Measurements from ENCODE around the gene NMT1.

NMT1 gene

DNA sequence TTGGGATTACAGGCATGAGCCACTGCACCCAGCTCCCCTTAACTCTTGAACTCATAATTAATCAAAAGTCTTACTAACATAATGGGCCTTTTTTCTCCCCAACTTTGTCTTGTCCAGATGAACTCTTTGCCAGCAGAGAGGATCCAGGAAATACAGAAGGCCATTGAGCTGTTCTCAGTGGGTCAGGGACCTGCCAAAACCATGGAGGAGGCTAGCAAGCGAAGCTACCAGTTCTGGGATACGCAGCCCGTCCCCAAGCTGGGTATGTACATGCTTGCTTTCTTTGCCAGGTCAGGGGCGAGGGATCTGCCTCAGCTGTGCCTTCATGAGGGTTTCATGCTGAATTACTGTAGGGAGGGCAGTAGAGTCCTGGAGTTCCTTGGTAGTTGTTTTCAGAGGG, 25.3 kb downstream of the NMT1 start:
- no peak for DNase-seq

DNA sequence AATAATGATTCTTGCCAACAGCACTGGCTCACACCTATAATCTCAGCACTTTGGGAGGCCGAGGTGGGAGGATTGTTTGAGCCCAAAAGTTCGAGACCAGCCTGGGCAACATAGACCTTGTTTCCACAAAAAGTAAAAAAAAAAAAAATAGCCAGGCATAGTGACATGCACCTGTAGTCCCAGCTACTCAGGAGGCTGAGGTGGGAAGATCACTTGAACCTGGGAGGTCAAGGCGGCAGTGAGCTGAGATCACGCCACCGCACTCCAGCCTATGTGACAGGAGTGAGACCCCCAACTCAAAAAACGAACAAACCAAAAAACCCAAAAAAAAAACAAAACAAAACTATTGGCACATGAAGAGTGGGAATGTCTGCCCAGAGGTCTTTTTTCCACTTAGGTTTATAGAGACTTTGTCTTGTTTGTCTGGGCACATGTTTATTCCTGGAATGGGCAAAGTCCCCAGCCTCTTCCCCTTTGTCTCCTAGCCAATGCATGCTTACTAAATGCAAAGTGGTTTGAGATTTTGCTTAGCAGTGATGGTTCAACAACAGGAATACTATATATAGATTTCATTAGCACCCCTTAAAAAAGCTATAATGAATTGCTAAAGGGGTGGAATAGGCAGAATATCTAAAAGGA, 25.9 kb downstream of the NMT1 start:
- DNase-seq: no peak

DNA sequence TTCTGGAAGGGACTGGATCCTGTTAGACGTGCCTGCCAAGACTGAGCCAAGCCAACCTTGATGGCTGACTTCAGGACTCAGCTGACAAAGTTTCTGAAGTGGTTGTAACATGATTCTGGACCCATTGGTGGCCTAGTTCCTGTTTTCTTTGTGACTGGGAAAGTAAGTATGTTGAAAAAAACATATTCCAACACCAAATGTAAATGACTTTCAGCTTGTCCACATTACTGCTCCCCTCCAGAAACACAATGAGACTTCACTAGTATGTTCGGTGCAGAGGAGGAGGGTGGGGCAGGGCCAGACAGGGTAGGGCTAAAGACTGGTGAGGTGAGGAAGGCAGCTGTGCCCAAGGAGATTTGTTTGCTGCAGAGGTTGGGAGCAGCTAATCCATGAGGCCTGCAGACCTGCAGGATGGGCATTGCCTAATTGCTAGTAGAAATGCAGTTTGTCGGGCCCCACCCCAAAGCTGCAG, 26.4 kb downstream of the NMT1 start:
- no peak for DNase-seq

DNA sequence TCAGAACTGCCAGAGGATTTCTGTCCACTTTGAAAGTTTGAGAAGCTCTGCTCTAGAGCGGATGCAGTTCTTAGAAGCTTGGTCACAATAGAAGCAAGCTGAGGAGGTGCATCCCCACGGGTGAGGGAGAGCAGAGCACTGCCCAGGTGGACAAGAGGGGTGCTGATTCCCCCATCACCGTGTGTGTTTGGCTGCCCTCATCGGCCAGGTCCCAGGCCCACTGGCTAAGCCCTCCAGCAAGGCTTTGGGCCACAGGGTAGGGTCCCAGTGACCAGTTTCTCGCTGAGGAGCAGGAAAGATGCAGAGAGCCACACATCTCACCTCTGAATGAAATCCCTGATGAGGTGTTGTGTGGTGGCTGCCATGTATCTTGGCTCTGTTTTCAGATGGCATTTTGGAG, 26.9 kb downstream of the NMT1 start:
- DNase-seq: no peak

DNA sequence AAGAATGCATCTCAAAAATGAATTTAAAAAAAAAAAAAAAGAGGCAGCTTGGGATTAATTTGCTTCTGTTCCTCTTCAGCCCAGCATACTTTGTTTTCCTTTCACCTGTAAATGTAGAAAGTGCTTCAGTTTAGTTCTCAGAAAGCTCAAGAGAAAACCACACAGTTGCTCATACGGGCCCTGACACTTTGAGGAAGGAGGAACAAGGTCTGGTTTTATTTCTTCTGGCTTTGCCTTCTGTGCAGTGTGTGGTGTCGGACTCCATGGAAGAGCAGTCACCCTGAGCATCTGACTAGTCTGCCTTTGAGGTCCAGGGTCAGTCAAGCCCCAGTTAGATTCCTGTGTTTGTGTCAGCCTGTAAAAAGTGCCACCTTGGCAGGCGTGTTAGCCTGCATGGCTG, 27.6 kb downstream of the NMT1 start:
- no peak for DNase-seq

DNA sequence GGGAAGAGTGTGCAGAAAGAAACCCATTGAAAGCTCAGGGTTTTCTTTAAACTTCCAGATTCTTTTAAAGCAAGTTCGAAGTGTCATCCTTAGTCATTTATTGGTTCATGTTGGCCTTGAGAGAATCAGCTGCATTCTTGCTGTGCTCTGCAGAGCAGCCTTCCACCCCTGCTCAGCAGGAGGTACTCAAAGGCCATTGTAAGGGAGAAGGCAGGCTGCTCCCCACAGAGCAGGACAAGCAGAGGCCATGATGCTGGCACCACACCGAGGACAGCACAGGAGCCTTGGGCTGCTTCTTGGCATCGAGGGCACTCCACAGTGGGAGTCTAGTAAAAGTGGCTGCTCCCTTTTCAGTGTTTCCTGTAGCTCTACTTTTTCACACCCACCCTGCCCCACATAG, 29.6 kb downstream of the NMT1 start:
- no peak for DNase-seq

DNA sequence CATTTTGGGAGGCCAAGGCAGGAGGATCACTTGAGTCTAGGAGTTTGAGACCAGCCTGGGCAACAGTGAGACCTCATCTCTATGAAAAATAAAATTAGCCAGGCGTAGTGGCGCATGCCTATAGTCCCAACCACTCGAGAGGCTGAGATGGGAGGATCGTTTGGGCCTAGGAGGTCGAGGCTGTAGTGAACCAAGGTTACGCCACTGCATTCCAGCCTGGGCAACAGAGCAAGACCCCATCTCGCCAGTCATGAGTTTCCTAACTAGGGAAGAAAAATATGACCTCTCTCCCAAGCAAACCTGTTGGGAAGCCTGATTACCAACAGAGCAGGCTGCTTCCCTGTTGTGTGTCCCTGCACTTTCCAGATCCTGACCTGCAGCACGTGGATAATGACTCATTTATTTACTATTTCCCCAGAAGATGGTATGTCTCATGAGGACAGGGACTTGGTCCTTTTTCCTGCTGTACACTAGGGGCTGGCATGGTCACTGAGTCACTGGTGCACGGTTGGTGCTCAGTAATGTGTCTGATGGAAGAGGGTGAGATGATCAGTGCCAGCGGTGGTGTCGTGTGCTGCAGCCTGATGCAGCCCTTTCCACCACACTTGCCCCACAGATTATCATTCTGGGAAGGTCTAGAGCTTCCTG, 30.8 kb downstream of the NMT1 start:
- no peak for DNase-seq

DNA sequence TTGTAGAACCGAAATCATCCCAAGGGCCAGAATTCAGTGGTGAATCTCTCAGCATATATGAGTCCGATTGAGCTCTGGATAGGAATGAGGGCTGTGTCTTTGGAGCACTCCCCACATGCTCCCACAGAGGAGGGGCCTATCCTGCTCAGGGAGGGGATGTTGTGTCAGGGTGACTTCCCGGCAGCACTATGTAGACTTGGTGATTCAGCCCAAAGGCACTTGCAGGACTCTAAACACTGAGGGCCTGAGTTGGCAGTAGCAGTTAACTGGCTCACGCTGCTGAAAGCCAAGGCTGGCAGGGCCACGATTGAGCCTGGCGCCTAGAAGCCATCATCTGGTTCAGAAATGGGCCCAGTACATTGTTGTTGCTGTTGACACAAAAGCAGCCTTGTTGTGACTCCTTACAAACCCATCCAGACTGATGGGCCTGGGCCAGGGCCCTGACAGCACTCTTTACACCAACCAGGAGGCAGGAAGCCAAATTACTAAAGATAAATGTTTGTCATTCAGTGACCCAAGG, 31.9 kb downstream of the NMT1 start:
- no peak for DNase-seq

DNA sequence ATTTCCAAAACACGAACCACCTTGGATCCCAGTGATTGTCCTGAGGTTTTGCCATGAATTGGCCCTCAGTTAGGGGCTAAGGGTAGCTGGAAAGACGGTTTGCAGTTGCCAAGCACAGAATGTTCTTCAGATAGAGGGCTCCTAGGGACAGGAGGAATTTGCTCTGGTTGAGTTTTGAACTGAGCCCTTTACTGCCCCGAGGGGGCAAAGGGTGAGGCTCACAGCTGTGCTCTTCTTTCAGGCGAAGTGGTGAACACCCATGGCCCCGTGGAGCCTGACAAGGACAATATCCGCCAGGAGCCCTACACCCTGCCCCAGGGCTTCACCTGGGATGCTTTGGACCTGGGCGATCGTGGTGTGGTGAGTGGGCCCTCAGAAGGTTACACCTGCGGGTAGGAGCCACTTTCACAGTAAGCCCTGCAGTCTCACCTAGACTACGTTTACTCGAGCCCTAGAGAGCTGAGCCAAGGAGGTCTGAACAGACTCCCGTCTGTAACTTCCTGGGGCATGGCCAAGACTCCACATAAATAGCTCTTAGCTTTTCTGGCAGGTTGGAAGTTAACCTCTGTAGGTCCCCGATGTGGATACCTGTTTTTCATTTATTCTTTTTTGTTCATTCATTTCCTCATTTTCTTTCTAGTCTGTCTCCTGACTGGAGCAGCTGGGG, 32.5 kb downstream of the NMT1 start:
- DNase-seq: no peak

DNA sequence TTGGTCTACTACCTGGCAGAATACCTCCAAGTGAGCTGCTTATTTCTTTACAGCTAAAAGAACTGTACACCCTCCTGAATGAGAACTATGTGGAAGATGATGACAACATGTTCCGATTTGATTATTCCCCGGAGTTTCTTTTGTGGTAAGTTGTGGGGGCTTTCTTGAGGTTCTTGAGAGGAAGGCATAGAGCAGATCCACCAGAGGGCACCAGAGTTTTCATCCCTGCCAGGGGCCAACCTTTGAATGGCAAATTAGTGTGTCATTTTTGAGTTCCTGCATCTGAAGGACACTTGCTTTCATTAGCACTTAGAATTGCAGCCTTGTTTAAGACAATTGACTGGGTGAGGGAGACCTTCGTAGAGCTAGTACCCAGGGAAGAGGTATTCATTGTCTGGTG, 35.0 kb downstream of the NMT1 start:
- DNase-seq: no peak

DNA sequence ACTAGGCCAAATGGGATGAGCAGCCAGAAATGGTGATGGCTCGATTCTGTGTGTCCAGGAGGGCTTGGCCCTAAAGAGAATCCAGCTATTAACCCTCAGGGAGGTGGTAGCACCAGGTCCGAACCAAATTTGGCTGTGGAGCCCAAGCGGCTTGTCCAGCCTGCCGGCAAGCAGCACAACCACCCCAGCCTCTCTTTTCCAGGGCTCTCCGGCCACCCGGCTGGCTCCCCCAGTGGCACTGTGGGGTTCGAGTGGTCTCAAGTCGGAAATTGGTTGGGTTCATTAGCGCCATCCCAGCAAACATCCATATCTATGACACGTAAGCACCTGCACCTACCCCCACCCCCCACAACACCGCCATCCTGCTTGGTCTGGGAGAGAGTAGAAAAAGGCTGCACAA, 35.8 kb downstream of the NMT1 start:
- DNase-seq: no peak

DNA sequence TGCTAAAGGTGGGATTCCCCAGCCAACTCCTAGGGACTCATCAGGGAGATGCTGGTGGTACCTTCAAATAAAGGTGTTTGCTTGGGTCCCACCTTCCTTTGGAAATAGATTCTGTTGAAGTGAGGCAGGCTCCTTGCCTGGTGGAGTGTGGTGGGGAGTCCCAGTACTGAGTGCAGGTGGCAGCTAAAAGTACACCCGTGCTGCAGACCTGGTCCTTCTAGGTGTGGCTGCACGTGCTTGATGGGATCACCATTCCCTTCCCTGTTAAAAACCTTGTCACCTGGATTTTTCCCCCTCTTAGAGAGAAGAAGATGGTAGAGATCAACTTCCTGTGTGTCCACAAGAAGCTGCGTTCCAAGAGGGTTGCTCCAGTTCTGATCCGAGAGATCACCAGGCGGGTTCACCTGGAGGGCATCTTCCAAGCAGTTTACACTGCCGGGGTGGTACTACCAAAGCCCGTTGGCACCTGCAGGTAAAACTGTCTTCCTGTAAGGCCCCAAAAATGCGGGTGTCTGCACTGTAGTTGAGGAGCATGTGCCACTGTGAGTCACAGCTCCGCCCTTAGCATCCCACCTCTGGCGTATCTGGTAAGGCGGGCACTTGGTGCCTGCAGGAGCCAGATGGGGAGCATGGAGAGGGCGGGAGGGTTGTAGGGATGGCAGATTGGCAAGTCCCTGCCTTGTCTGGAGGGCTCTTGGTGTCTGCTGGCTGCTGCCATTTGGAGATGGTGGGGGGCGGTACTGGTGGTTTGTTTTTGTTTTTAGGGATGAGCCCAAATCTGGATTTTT, 37.2 kb downstream of the NMT1 start:
- DNase-seq: no peak

DNA sequence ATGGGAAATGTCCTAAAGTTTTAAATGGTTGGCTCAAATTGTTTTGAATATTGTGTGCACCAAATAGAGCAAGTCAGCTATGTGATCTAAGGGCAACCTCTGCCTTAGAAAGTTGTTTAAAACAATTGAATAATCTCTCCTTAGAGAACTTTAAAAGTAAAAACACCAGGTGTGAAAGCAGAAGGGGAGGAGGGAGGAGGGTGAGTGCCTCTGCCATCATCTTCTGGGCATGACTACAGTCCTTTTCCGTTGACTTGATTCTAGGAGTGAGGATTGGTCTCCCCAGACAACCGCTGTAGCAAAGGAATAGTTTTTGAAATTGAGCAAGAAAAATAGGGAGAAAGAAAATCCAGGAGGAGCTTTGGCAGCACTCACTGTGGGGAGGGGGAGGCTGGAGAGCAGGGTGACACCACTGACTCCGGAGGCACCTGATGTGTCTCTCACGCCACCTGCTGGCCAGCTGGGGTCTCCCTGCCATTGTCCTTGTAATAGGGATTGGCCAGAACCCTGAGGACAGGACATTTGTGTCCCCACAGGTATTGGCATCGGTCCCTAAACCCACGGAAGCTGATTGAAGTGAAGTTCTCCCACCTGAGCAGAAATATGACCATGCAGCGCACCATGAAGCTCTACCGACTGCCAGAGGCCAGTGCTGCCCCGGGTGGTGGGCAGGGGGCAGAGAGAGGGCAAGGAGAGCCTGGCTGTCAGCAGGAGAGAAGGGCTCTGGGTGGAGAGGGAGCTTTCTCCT, 37.9 kb downstream of the NMT1 start:
- DNase-seq: peak; percentile 8

DNA sequence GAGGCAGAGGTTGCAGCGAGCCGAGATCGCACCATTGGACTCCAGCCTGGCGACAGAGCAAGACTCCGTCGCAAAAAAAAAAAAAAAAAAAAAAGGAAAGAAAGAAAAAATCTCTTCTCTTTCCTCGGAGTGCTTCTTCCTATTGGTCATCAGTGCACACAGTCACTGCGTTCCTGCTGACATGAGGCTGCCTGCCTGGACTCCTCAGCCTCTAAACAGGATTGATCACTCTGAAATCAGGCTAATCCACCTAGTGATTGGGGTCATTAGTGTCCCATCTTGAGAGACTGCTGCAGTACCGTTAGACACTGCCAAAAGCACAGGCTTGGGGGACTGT, 40.4 kb downstream of the NMT1 start:
- no peak for DNase-seq

DNA sequence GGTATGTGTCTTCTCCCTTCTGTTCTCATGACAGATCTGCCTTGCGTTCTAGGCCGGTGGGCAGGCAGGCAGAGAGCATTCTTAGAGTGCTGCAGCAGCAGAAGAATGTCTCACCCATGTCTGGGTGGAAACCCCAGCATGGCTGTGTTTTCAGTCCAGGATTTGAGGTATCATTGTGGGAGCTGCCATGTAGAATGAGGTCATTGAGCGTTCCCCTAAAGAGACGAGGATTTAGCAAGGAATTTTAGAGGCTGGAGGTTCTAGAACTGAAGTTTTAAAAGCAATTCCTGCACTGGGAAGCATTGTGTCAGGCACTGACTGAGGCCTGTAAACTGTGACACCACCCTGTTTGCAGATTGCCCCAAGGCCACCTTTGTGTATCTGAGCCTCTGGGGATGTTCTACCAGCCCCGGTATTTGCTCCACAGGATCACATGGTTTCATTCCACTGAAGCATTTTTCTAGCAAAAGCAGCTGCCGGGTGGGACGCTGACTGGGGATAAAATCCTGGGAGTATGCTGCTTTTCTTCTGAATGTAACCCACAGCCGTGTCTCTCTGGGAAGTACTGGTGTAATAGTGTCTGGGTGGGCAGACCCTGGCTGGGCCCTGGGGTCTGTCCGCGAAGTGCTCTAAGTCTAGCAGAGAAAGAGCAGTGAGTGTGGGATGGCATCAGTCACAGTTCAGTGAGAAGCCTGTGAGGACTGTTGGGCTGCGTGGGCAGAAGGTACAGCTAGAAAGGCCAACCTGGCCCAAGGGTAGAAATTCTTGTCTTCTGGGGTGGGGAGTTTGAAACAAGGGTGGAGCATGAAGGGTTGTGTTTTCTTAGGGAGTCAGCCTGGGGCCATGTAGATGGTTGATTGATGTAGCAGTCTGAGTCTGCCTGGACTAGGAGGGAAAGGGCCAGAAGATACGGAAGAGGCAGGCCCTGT, 41.0 kb downstream of the NMT1 start:
- DNase-seq: no peak

DNA sequence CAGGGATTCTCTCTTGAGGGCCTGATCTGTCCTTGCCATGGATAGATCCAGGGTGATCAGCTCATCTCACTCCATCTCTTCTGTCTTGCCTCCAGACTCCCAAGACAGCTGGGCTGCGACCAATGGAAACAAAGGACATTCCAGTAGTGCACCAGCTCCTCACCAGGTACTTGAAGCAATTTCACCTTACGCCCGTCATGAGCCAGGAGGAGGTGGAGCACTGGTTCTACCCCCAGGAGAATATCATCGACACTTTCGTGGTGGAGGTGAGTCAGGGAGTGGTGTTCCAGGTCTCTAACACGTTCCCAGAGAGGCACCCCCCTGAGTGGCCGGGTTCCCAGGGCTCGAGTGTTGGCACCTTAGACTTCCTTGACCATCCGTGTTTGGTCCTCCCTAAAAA, 41.7 kb downstream of the NMT1 start:
- no peak for DNase-seq

DNA sequence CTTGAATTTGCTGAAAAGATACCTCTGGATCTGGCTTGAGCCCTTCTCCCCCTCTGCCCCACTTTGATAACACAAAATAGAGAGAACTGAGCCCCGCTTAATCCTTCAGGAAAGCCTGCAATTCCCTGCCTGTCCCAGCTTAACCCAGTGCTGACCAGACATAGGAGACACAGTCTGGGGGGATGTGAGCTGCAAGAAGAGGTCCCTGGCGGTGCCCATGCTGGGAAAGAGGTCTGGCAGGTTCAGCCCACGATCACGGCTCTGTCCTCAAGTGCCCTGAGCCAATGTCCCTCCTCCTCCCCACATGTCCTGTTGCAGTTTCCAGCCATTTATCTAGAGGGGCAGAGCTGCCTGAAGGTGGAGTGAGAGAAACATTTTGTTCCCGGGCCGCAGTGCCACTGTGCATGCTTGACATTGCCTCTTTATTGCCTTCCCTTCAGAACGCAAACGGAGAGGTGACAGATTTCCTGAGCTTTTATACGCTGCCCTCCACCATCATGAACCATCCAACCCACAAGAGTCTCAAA, 42.2 kb downstream of the NMT1 start:
- no peak for DNase-seq

DNA sequence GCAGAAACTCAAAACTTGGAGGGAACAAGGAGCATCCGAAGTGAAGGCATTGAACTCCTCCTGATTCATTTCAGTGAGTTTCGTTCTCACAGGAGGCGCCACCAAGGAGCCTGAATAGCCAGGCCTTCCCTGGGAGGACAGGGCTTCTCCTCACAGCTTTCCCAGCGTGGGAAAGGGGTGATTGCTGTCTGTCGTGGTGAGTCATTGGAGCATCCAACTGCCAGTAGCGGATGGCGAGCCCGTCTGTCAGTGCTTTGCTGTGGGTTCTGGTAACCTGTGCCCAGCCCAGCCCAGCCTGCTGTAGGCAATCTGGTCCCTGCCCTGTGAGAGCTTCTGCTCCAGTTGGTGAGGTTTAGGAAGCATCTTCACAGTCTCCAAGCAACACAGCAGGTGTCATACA, 42.9 kb downstream of the NMT1 start:
- no peak for DNase-seq

DNA sequence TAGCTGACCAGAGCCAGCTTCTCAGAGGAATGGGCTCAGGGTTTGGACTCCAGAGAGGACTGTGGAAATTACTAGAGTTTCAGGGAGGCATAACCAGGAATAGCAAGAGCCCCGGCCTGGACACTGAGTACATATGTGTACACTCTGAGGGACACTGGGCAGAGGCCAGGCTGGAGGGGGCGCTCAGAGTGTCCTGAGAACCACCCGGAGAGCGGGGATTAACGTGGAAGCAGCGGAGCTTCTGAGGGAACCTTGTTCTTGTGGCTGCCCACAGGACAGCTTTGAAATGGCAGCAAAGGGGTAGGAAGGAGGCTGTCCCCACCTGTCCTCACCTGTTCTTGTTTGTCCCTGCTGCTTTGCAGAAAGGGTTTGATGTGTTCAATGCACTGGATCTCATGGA, 43.4 kb downstream of the NMT1 start:
- no peak for DNase-seq

DNA sequence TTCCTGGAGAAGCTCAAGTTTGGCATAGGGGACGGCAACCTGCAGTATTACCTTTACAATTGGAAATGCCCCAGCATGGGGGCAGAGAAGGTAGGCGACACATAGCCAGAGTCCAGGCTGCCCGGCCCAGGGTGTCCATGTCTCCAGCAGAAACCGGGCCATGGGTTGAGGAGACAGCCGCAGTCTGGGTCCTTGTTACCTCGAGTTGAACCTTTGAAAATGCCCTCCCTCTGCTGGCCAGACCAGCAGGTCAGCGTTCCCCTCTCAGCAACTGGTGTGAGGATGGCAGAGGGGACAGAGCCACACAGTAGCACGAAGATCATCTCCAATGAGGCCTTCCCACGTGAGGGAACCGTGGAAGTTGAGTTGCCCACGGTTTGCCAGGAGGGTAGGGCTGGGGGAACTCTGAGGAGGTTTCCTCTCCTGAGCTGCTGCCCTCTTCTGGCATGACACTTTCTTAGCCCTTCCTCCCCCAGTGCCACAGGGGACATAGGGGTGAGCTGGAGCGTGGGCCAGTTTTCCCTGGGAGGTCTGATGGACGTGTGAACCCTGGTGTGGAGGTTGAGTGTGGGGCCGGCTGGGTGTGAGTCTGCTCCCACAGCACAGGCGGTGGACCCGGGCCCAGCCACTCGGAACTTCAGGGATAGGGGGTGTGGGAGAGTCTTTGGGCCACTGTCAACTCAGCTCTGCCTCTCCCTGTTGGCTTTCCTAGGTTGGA, 43.9 kb downstream of the NMT1 start:
- no peak for DNase-seq

DNA sequence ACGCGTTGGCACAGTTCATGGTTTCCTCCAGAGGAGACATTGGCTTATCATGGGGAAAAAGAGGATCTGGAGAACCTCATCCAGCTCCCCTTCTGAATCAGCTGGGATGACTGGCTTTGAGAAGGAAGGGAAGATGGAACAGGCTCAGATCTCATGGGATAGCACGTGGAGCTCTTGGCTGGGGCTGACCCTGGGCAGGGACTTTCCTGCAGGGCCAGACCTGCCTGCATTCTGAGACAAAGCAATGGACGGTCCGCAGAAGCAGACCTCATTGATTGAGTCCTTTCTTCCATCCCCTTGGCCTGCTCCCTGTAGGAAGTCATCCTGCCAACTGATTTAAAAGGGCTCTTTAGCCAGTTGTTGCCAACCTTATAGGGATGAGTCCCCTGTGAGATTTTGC, 45.0 kb downstream of the NMT1 start:
- DNase-seq: no peak
